Measurements from ENCODE around the gene ST6GALNAC3.

ST6GALNAC3 gene

DNA sequence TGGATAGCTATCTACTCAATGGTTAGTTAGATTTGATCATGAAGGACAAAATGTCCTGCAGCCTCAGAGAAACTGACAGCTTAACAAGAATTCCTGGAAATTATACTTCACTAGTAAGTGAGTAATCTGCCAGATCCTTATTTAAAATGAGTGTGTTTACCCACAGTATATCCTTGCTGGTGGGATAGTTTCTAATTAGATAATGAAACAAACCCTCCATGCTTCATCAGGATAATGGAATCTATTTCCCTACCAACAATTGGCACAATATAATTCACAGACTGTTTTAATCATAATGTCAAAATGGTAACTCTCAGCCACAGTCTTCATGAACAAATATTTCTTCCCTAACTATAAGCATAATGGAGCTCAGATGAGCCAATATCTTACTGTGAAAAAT, 553.4 kb downstream of the ST6GALNAC3 start:
- in situ Hi-C loops (cut with HindIII; ENCODE audit: low pct_ligation_motif_present, low sequenced_read_pairs) = no loop called here

DNA sequence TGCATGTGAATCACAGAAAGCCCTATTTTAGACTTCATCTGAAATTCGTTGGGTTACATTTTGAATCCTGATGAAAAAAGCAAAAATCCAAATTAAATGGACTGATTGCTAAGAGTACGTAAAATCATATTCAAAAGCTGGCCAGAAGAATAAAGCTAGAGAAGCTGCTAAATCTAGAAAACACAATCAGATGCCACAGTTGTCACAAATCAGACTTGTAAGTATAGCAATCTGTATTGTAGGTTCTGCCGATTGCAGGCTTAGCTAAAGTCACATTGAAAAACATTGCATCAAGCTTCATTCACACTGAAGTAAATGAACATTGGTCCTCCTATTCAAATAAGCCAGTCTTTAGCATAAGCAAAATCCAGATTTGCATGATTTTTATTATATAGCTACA, 557.6 kb downstream of the ST6GALNAC3 start:
- in situ Hi-C loops (cut with HindIII; ENCODE audit: low pct_ligation_motif_present, low sequenced_read_pairs) = no loop called here
- no peak for DNase-seq
- Histone ChIP-seq H3K27me3 (replicated peaks) (no peaks in the 10 kb centered on the region), H3K36me3 (replicated peaks) (no peaks in the 10 kb centered on the region), H3K27ac (no peak overlapping the region), H3K4me3 (ENCODE audit: low read depth, low read length) (no peak overlapping the region)
- TF ChIP-seq, protein P1, sequence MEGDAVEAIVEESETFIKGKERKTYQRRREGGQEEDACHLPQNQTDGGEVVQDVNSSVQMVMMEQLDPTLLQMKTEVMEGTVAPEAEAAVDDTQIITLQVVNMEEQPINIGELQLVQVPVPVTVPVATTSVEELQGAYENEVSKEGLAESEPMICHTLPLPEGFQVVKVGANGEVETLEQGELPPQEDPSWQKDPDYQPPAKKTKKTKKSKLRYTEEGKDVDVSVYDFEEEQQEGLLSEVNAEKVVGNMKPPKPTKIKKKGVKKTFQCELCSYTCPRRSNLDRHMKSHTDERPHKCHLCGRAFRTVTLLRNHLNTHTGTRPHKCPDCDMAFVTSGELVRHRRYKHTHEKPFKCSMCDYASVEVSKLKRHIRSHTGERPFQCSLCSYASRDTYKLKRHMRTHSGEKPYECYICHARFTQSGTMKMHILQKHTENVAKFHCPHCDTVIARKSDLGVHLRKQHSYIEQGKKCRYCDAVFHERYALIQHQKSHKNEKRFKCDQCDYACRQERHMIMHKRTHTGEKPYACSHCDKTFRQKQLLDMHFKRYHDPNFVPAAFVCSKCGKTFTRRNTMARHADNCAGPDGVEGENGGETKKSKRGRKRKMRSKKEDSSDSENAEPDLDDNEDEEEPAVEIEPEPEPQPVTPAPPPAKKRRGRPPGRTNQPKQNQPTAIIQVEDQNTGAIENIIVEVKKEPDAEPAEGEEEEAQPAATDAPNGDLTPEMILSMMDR (IDR thresholded peaks at IDR 0.05; ENCODE audit: low read depth, low read length, missing control alignments) = no peak

More for the DNA sequence above, 553.4 kb downstream of the ST6GALNAC3 start:
- no peak overlapping the region for H3K4me3 ChIP-seq (ENCODE audit: low read depth, low read length)
- no peaks in the 10 kb centered on the region for H3K27me3 ChIP-seq (replicated peaks)
- no peak for DNase-seq
- TF ChIP-seq, protein P1 (IDR thresholded peaks at IDR 0.05; ENCODE audit: low read depth, low read length, missing control alignments) = no peak
- H3K36me3 ChIP-seq (replicated peaks) = no peaks in the 10 kb centered on the region
- H3K27ac ChIP-seq = no peak overlapping the region

DNA sequence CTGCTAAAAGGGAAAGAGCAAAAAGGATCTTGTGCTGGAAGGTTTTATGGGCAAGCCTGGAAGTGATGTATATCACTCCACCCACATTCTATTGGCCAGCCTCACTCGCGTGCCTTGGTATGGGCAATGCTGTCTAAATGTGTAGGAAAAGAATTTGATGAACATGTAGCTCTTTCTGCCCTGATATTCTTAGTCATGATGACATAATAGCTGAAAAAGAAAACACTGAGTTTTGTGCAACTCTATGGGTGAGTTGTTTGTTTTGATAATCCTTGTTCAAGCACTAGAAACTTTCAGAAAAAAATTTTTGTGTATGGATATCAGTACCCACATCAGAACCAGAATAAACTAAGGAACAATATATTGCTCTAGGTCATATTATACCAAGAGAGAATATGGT, 561.2 kb downstream of the ST6GALNAC3 start:
- in situ Hi-C loops (cut with HindIII; ENCODE audit: low pct_ligation_motif_present, low sequenced_read_pairs) = no loop called here
- H3K4me3 ChIP-seq (ENCODE audit: low read depth, low read length) = no peak overlapping the region
- DNase-seq = no peak
- H3K36me3 ChIP-seq (replicated peaks) = no peaks in the 10 kb centered on the region
- H3K27ac ChIP-seq = no peak overlapping the region
- no peaks in the 10 kb centered on the region for H3K27me3 ChIP-seq (replicated peaks)
- TF ChIP-seq, protein P1 (IDR thresholded peaks at IDR 0.05; ENCODE audit: low read depth, low read length, missing control alignments) = no peak

DNA sequence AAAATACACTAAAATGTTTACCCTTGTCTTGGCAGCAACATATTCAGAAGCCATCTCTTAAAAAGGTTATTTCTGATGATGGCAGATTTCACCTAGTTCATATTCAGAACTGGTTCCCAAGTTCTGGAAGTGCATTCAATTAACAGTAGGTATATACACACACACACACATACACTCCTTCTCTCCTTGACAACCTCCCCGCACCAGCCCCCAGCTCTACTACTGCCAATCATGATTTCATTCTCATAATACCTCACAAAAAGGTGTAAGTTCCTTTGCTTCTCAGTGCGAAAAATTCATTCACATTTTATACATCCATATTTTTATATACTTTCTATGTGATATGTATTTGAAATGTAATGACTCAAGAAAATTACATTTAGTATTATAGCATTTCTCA, 564.6 kb downstream of the ST6GALNAC3 start:
- Histone ChIP-seq H3K27me3 (replicated peaks) (no peaks in the 10 kb centered on the region), H3K27ac (no peak overlapping the region), H3K4me3 (ENCODE audit: low read depth, low read length) (no peak overlapping the region), H3K36me3 (replicated peaks) (no peaks in the 10 kb centered on the region)
- in situ Hi-C loops (cut with HindIII; ENCODE audit: low pct_ligation_motif_present, low sequenced_read_pairs) = no loop called here
- DNase-seq = no peak
- TF ChIP-seq, protein P1 (IDR thresholded peaks at IDR 0.05; ENCODE audit: low read depth, low read length, missing control alignments) = no peak

DNA sequence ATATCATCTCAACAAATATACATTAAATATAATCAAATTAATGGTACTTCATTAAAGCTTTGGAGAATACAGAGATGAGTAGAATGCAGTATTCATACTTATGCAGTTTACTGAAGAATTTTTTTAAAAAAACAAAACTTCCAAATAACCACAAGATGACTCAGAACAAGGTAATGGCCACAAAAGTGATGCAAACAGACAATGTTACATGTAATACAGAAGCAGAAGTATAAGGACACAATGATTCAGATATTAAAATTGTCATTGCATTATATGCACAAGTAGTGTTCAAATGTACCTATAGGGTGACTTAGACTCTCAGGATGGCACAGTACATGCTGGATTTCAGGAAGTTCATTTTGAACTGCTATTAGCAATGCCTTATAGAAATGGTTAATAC, 565.5 kb downstream of the ST6GALNAC3 start:
- Histone ChIP-seq H3K4me3 (ENCODE audit: low read depth, low read length) (no peak overlapping the region), H3K36me3 (replicated peaks) (no peaks in the 10 kb centered on the region), H3K27me3 (replicated peaks) (no peaks in the 10 kb centered on the region), H3K27ac (no peak overlapping the region)
- no peak for DNase-seq
- TF ChIP-seq, protein P1 (IDR thresholded peaks at IDR 0.05; ENCODE audit: low read depth, low read length, missing control alignments) = no peak
- in situ Hi-C loops (cut with HindIII; ENCODE audit: low pct_ligation_motif_present, low sequenced_read_pairs) = no loop called here

DNA sequence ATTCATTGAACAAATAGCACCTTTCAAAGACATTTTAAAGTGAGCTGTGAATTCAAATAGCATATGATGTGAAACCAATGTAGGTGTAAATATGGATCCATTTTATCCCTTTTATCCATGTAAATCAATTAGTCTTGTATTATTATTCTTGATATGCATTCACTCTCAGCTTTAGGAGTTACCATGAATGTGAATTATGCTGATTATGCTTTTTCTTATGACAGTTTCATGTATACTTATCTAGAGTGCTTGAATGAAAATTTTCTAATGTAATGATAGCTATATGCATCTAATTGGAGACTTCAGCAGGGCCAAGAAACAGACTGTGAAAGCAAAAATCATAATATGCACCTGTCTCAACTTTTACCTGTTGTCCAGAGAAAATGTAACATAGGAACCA, 566.2 kb downstream of the ST6GALNAC3 start:
- H3K27me3 ChIP-seq (replicated peaks) = no peaks in the 10 kb centered on the region
- H3K36me3 ChIP-seq (replicated peaks) = no peaks in the 10 kb centered on the region
- TF ChIP-seq, protein P1 (IDR thresholded peaks at IDR 0.05; ENCODE audit: low read depth, low read length, missing control alignments) = no peak
- no peak for DNase-seq
- in situ Hi-C loops (cut with HindIII; ENCODE audit: low pct_ligation_motif_present, low sequenced_read_pairs) = no loop called here
- no peak overlapping the region for H3K27ac ChIP-seq
- no peak overlapping the region for H3K4me3 ChIP-seq (ENCODE audit: low read depth, low read length)
